KMS-11 (cell line): Measurements from ENCODE around the gene BTBD16.

Experiments
- H2AFZ ChIP-seq: fragments of 200-600 bp; sonication (generic); 2 replicates; pipeline ENCODE4 v1.6.1; 2016; ENCODE audit warnings: antibody characterized with exemption, mixed run types, low read depth
- H3K27ac ChIP-seq: fragments of 200-600 bp; sonication (generic); 2 replicates; pipeline ENCODE4 v1.6.1; 2016; ENCODE audit warnings: mild to moderate bottlenecking, mixed run types
- H3K27me3 ChIP-seq: fragments of 200-600 bp; sonication (generic); 2 replicates; pipeline ENCODE4 v1.6.1; 2017; ENCODE audit warnings: mild to moderate bottlenecking, low read depth, mixed run types, moderate library complexity; ENCODE audit not compliant: insufficient read depth
- H3K36me3 ChIP-seq: fragments of 200-600 bp; sonication (generic); 2 replicates; pipeline ENCODE4 v1.6.1; 2017; ENCODE audit warnings: mild to moderate bottlenecking, mixed run types; ENCODE audit not compliant: insufficient read depth
- H3K4me1 ChIP-seq: fragments of 200-600 bp; sonication (generic); 2 replicates; pipeline ENCODE4 v1.6.1; 2016; ENCODE audit warnings: mild to moderate bottlenecking, low read depth, mixed run types; ENCODE audit not compliant: poor library complexity, severe bottlenecking
- H3K4me2 ChIP-seq: fragments of 200-600 bp; sonication (generic); 2 replicates; pipeline ENCODE4 v1.7.0; 2016; ENCODE audit warnings: mild to moderate bottlenecking, mixed run types
- H3K4me3 ChIP-seq: fragments of 200-600 bp; sonication (generic); IDR thresholded peaks from 2 replicates; pipeline ENCODE4 v1.6.1; 2017; ENCODE audit warnings: low read depth, low read length, mixed read lengths; ENCODE audit not compliant: insufficient read depth
- H3K79me2 ChIP-seq: fragments of 200-600 bp; sonication (generic); 2 replicates; pipeline ENCODE4 v1.6.1; 2016; ENCODE audit warnings: low read depth, mixed run types; ENCODE audit not compliant: insufficient read depth
- H3K9ac ChIP-seq: fragments of 200-600 bp; sonication (generic); 2 replicates; pipeline ENCODE4 v1.6.1; 2016; ENCODE audit warnings: mild to moderate bottlenecking, mixed run types
- H4K20me1 ChIP-seq: fragments of 200-600 bp; sonication (generic); 2 replicates; pipeline ENCODE4 v1.6.1; 2016; ENCODE audit warnings: mild to moderate bottlenecking, mixed run types; ENCODE audit not compliant: insufficient read depth
- CTCF ChIP-seq: fragments of 200-600 bp; sonication (generic); conservative IDR thresholded peaks from 2 replicates; pipeline ENCODE4 v1.6.1; 2017; ENCODE audit warnings: low read depth, mild to moderate bottlenecking, antibody characterized with exemption, low read length, moderate library complexity, mixed read lengths

The BTBD16 gene

GRCh38 chr10:122325235-122325634, 54.1 kb downstream of the BTBD16 start:
- Histone ChIP-seq H3K27ac (no peak overlapping the region), H3K27me3 (no peaks in the 10 kb centered on the region), H3K9ac (no peak overlapping the region), H4K20me1 (no peaks in the 10 kb centered on the region), H3K4me1 (no peaks in the 10 kb centered on the region), H3K4me3 (no peak overlapping the region), H3K79me2 (no peaks in the 10 kb centered on the region), H3K36me3 (no peaks in the 10 kb centered on the region), H2AFZ (no peak overlapping the region), H3K4me2 (no peak overlapping the region)
- TF ChIP-seq CTCF = no peak

- Histone ChIP-seq H3K27ac (no peak overlapping the region), H3K27me3 (no peaks in the 10 kb centered on the region), H3K36me3 (no peaks in the 10 kb centered on the region), H3K9ac (no peak overlapping the region), H3K4me3 (no peak overlapping the region), H3K79me2 (no peaks in the 10 kb centered on the region), H3K4me1 (no peaks in the 10 kb centered on the region), H3K4me2 (no peak overlapping the region), H2AFZ (no peak overlapping the region), H4K20me1 (no peaks in the 10 kb centered on the region)
- no peak for TF ChIP-seq CTCF
Measured at GRCh38 chr10:122326385-122326784, 55.3 kb downstream of the BTBD16 start.

DNA sequence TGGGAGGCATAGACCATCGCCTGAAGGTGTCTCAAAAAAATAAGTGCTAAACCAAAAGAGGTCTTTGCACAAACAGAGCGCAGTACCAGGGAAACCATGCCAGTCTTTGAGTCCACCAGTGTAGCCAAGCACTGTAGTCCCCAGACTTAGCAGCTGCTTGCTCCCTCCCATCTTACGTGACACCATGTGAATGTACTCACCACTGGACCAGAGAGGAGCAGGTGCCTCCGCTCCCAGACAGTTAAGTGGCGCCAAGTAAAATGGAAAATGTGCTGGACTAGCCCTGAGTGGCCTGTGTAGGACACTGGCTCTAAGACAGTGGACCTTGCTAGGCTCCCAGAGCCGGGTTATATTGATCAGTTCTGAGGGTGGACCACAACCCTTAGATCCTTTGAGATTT, 55.7 kb downstream of the BTBD16 start:
- H3K4me1 ChIP-seq = no peaks in the 10 kb centered on the region
- H3K9ac ChIP-seq = no peak overlapping the region
- H2AFZ ChIP-seq = no peak overlapping the region
- H3K27ac ChIP-seq = no peak overlapping the region
- no peaks in the 10 kb centered on the region for H3K36me3 ChIP-seq
- no peak overlapping the region for H3K4me2 ChIP-seq
- no peaks in the 10 kb centered on the region for H3K79me2 ChIP-seq
- no peak for TF ChIP-seq CTCF
- no peaks in the 10 kb centered on the region for H4K20me1 ChIP-seq
- H3K27me3 ChIP-seq = no peaks in the 10 kb centered on the region
- H3K4me3 ChIP-seq = no peak overlapping the region

GRCh38 chr10:122327237-122328206, 56.4 kb downstream of the BTBD16 start:
- H3K27me3 ChIP-seq = no peaks in the 10 kb centered on the region
- no peak overlapping the region for H3K4me3 ChIP-seq
- no peak overlapping the region for H3K9ac ChIP-seq
- no peak for TF ChIP-seq CTCF
- H4K20me1 ChIP-seq = no peaks in the 10 kb centered on the region
- no peak overlapping the region for H3K4me2 ChIP-seq
- no peaks in the 10 kb centered on the region for H3K4me1 ChIP-seq
- no peaks in the 10 kb centered on the region for H3K36me3 ChIP-seq
- H3K27ac ChIP-seq = no peak overlapping the region
- no peaks in the 10 kb centered on the region for H3K79me2 ChIP-seq
- no peak overlapping the region for H2AFZ ChIP-seq
